ENCODE data around the gene XRCC4.

The XRCC4 gene

GRCh38 chr5:83357621-83358231 lies 280.4 kb downstream of the XRCC4 start:
- DNase-seq, result no peak

- DNase-seq, result no peak
Observed at GRCh38 chr5:83360573-83360972, 283.2 kb downstream of the XRCC4 start.

- no peak for DNase-seq
Observed at GRCh38 chr5:83362526-83362925, 285.2 kb downstream of the XRCC4 start.

- no peak for DNase-seq
Observed at GRCh38 chr5:83363111-83363885, 286.0 kb downstream of the XRCC4 start.

GRCh38 chr5:83363886-83364275 lies 286.5 kb downstream of the XRCC4 start:
- no peak for DNase-seq

GRCh38 chr5:83364312-83365299 lies 287.3 kb downstream of the XRCC4 start:
- DNase-seq, result no peak

- DNase-seq, result no peak
Observed at GRCh38 chr5:83368319-83368718, 291.0 kb downstream of the XRCC4 start.

- no peak for DNase-seq
Observed at GRCh38 chr5:83368835-83369234, 291.5 kb downstream of the XRCC4 start.

GRCh38 chr5:83370957-83371356 lies 293.6 kb downstream of the XRCC4 start:
- DNase-seq, result no peak

- no peak for DNase-seq
Observed at GRCh38 chr5:83371726-83372125, 294.4 kb downstream of the XRCC4 start.

- DNase-seq, result no peak
Observed at GRCh38 chr5:83374547-83374946, 297.2 kb downstream of the XRCC4 start.

GRCh38 chr5:83375049-83375745 lies 297.9 kb downstream of the XRCC4 start:
- DNase-seq, result no peak

- no peak for DNase-seq
Observed at GRCh38 chr5:83376461-83376860, 299.1 kb downstream of the XRCC4 start.

GRCh38 chr5:83377131-83377865 lies 300.0 kb downstream of the XRCC4 start:
- no peak for DNase-seq

- no peak for DNase-seq
Observed at GRCh38 chr5:83378624-83379289, 301.4 kb downstream of the XRCC4 start.

- DNase-seq, result no peak
Observed at GRCh38 chr5:83385812-83386211, 308.5 kb downstream of the XRCC4 start.

- no peak for DNase-seq
Observed at GRCh38 chr5:83387041-83387440, 309.7 kb downstream of the XRCC4 start.

- no peak for DNase-seq
Observed at GRCh38 chr5:83388608-83389007, 311.3 kb downstream of the XRCC4 start.

- DNase-seq, result no peak
Observed at GRCh38 chr5:83392766-83393503, 315.6 kb downstream of the XRCC4 start.

GRCh38 chr5:83393504-83393866 lies 316.1 kb downstream of the XRCC4 start:
- no peak for DNase-seq

GRCh38 chr5:83394190-83394589 lies 316.8 kb downstream of the XRCC4 start:
- DNase-seq, result no peak

Measured in activated CD8-positive, alpha-beta memory T cell treated with anti-CD3 and anti-CD28 coated beads, Interleukin-2, amount 50 U/mL, for 4 hours (primary cell).